Esophagus muscularis mucosa (tissue), 4 donors: ENCODE results near the gene COMMD7. TPM values are rescaled to one million over a fixed set of nuclear protein-coding genes. Genes with fewer than 3 reads are reported as not detected.
"Not testable (repeated sequence)": the region's sequence is repeated elsewhere in the genome, so short reads cannot be mapped to it uniquely, and the experiment has no call there.

Experiments
- DNase-seq: peaks from one replicate; pipeline ENCODE4 v3.0.0-alpha.2; 2017; ENCODE audit errors: extremely low spot score
- H3K27ac ChIP-seq, 4 donors: fragments of 200-600 bp; sonication (generic); replicated peaks in 1 of 4; 1 replicate in 3 of 4; 2 replicates in 1 of 4; pipeline ENCODE4 v1.5.1; 2016 to 2019; ENCODE audit warnings: mild to moderate bottlenecking in 1 of 4
- H3K27me3 ChIP-seq, 4 donors: fragments of 200-600 bp; sonication (generic); one replicate each; pipeline versions ENCODE4 v1.5.1 to v1.6.0; 2016 to 2019
- H3K36me3 ChIP-seq, 4 donors: fragments of 200-600 bp; sonication (generic); one replicate each; pipeline ENCODE4 v1.5.1; 2016 to 2019
- H3K4me1 ChIP-seq, 4 donors: fragments of 200-600 bp; sonication (generic); one replicate each; pipeline ENCODE4 v1.5.1; 2016 to 2019
- H3K4me3 ChIP-seq, 4 donors: fragments of 200-600 bp; sonication (generic); 1 replicate in 2 of 4; 2 replicates in 2 of 4; pipeline ENCODE4 v1.5.1; 2016 to 2019; ENCODE audit warnings: mild to moderate bottlenecking in 4 of 4, moderate library complexity in 1 of 4
- H3K9me3 ChIP-seq, 4 donors: fragments of 200-600 bp; sonication (generic); 1 replicate in 3 of 4; 2 replicates in 1 of 4; pipeline ENCODE4 v1.5.1; 2016 to 2019
- EP300 ChIP-seq: sonication (generic); formaldehyde crosslinking; IDR thresholded peaks from one replicate; pipeline ENCODE4 v1.6.1; 2017; ENCODE audit warnings: antibody characterized with exemption
- POLR2A ChIP-seq: fragments of 450-650 bp; IDR thresholded peaks from one replicate; pipeline ENCODE4 v1.6.1; 2017; ENCODE audit warnings: antibody characterized with exemption, moderate library complexity, mild to moderate bottlenecking, low read depth
- POLR2AphosphoS5 ChIP-seq, 2 donors: sonication (generic); formaldehyde crosslinking; IDR thresholded peaks; one replicate each; pipeline ENCODE4 v1.6.1; 2017; ENCODE audit warnings: antibody characterized with exemption in 2 of 2
- WGBS: methylation state at CpG from one replicate; pipeline ENCODE4 v1.1.5; 2018; 5-methylcytosine and 5-hydroxymethylcytosine counted together
- intact Hi-C: fragments of 100-400 bp; cut with DNase I; formaldehyde crosslinking; loops from one replicate; pipeline ENCODE4 v1.15.1; 2023
- total RNA-seq, 4 donors: library from RNA; depleted of rRNA; stranded (reverse); fragments of >200 nt; gene quantifications; one replicate each; pipeline versions ENCODE4 v1.1.0 to v1.2.1, GENCODE V29; 2016
- TF ChIP-seq, protein P1 (sequence below), 3 experiments: fragments of 200-600 bp in 2 of 3; fragments of 450-650 bp in 1 of 3; sonication (generic) in 2 of 3; IDR thresholded peaks; one replicate each; pipeline ENCODE4 v1.5.1; 2017 to 2019; ENCODE audit warnings: antibody characterized with exemption in 3 of 3, mild to moderate bottlenecking in 2 of 3, moderate library complexity in 1 of 3

COMMD7 gene
- total RNA-seq, 4 donors from 2014 or later = 24.5 to 35.2 (median 30.9) TPM

DNA sequence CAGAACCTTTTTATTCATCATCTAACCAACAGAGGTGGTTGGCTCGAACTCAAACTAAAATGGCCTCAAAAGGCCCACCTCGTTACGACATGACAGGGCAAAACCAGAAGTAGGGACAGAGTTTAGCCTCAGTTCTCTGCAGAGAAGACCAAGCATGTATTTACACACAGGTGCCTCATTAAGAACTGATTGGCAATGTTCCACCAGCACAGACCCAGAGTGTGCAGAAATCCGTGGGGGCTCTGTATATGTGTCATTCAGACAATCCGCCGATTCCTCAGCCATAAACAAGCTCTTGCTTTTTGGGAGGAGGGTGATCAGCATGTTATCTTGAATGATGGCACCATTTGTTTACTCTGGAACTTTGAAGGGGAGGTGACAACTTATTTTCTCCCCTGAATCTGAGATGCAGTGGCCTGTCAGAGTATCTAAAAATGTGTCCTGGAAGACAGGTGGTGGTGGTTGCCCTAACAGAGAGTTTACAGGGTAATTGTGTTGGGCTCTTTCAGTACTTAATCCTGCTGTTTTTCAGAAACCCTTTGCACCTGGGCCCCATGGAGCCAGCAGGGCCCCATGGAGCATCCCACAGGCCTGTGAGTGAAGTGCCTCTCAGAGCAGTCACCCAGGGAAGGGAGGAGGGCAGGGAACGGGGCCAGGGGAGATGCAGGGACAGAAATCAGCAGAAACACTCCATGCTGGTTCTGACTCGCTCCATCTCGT lies 40.4 kb downstream of the COMMD7 start:
- Histone ChIP-seq H3K4me3 (no peak overlapping the region), H3K4me1 (no peaks in the 10 kb centered on the region), H3K27ac (no peak overlapping the region), H3K27me3 (no peaks in the 10 kb centered on the region), H3K9me3 (no peaks in the 10 kb centered on the region), H3K36me3 (peaks cover 42 to 86% (median 61%) of the 10 kb centered on the region in 4 donors)
- DNase-seq = no peak
- TF ChIP-seq POLR2A (no peak), POLR2AphosphoS5 (IDR thresholded peaks at IDR 0.05) (no peak), EP300 (no peak)
- TF ChIP-seq, protein P1, sequence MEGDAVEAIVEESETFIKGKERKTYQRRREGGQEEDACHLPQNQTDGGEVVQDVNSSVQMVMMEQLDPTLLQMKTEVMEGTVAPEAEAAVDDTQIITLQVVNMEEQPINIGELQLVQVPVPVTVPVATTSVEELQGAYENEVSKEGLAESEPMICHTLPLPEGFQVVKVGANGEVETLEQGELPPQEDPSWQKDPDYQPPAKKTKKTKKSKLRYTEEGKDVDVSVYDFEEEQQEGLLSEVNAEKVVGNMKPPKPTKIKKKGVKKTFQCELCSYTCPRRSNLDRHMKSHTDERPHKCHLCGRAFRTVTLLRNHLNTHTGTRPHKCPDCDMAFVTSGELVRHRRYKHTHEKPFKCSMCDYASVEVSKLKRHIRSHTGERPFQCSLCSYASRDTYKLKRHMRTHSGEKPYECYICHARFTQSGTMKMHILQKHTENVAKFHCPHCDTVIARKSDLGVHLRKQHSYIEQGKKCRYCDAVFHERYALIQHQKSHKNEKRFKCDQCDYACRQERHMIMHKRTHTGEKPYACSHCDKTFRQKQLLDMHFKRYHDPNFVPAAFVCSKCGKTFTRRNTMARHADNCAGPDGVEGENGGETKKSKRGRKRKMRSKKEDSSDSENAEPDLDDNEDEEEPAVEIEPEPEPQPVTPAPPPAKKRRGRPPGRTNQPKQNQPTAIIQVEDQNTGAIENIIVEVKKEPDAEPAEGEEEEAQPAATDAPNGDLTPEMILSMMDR (IDR thresholded peaks at IDR 0.05) = no peak
- intact Hi-C loops = no loop called here
- WGBS = 81% methylated on average over 9 of the region's 9 CpGs

DNA sequence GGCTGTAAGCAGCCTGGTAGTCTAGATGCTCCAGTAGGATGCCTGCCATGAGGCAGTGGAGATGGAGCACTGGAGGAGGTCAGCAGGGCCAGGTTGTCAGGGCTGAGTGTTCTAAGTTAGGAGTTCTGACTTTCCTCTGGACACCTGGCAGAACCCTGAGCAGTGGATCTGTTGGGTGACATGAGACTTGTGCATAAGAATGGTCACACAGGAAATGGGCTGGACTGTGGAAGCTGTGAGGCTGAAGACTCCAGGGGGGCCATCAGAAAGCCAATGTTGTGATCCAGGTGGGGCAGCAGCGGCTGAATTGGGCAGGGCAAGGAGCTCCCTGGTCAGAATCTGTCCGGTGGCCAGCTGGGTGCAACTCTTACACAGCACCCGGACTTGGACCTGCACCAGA lies 45.7 kb downstream of the COMMD7 start:
- H3K4me3 ChIP-seq = no peak overlapping the region
- H3K27me3 ChIP-seq = no peaks in the 10 kb centered on the region
- intact Hi-C loops = no loop called here
- TF ChIP-seq POLR2A (no peak), EP300 (no peak), POLR2AphosphoS5 (IDR thresholded peaks at IDR 0.05) (no peak)
- TF ChIP-seq, protein P1 (IDR thresholded peaks at IDR 0.05) = no peak
- 89% methylated on average over 3 of the region's 3 CpGs for WGBS
- peaks cover 11 to 64% (median 31%) of the 10 kb centered on the region in 4 donors for H3K36me3 ChIP-seq
- no peak overlapping the region for H3K27ac ChIP-seq
- no peaks in the 10 kb centered on the region for H3K4me1 ChIP-seq
- no peaks in the 10 kb centered on the region for H3K9me3 ChIP-seq
- DNase-seq = no peak

DNA sequence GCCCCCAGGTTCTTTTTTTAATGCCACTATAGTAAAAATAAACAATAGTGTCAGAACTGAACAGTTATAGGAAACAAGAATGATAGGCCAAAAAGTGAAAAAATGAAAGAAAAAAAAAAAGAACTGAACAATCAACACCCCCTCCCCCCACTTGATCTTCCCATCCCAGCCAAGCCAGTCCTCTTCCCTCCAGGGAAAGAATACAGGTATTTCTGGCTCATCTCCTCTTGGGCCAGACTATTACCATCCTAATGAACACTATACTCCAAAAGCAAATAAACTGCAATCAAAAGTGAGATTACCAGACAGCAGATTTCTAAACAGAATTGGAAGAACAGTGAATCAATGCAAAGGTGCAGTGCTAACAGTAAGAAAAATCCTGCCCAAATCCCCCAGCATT lies 48.2 kb downstream of the COMMD7 start:
- Histone ChIP-seq H3K4me3 (no peak overlapping the region), H3K4me1 (no peaks in the 10 kb centered on the region), H3K27ac (no peak overlapping the region), H3K27me3 (no peaks in the 10 kb centered on the region), H3K36me3 (peaks cover 0 to 45% (median 21%) of the 10 kb centered on the region in 4 donors), H3K9me3 (no peaks in the 10 kb centered on the region)
- intact Hi-C loops = no loop called here
- TF ChIP-seq EP300 (no peak), POLR2AphosphoS5 (IDR thresholded peaks at IDR 0.05) (no peak), POLR2A (no peak)
- TF ChIP-seq, protein P1 (IDR thresholded peaks at IDR 0.05) = no peak
- DNase-seq = no peak

DNA sequence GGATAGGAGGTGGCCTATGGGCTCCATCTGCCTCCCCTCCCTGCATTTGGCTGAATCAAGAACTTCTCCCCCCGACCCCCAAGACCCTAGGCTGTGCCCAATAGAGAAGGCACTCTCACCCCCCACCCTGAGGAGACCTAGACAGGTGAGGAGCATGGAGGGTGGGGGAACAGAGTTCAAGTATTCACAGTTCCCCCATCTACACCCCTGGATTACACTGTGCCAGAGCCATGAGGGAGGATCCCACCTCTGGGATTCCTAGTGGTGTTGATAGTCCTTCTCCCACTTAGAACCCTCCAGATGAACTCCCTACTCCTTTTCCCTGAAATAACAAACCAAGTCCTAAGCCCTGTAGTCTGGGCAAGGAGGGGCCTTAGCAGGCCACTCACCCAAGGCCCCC lies 54.3 kb downstream of the COMMD7 start:
- 89% methylated on average over 1 of the region's 1 CpG for WGBS
- H3K9me3 ChIP-seq, H3K27ac ChIP-seq, DNase-seq, H3K4me3 ChIP-seq, intact Hi-C loops, H3K27me3 ChIP-seq: not testable (repeated sequence)
- Histone ChIP-seq H3K4me1 (peaks cover 0 to 11% (median 6%) of the 10 kb centered on the region in 4 donors), H3K36me3 (peaks cover 0 to 12% (median 6%) of the 10 kb centered on the region in 4 donors)

DNA sequence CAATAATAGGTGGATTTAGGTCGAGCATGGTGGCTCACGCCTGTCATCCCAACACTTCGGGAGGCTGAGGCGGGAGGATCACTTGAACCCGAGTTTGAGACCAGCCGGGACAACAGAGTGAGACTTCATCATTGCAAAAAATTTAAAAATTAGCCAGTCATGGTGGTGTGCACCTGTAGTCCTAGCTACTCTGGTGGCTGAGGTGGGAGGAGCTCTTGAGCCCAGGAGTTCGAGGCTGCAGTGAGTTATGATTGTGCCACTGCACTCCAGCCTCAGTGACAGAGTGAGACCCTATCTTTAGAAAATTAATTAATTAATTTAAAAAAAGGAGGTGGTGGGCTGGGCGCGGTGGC lies 56.1 kb downstream of the COMMD7 start:
- TF ChIP-seq EP300 (no peak), POLR2AphosphoS5 (IDR thresholded peaks at IDR 0.05) (no peak), POLR2A (no peak)
- Histone ChIP-seq H3K9me3 (no peaks in the 10 kb centered on the region), H3K4me1 (peaks cover 0 to 11% (median 6%) of the 10 kb centered on the region in 4 donors), H3K36me3 (peaks cover 0 to 9% (median 5%) of the 10 kb centered on the region in 4 donors), H3K27ac (no peak overlapping the region), H3K4me3 (no peak overlapping the region), H3K27me3 (no peaks in the 10 kb centered on the region)
- WGBS = 99% methylated on average over 9 of the region's 9 CpGs
- intact Hi-C loops = no loop called here
- no peak for DNase-seq
